HuH-7.5 (cell line): ENCODE results near the gene KRTDAP.

Experiments
- DNase-seq: peaks from one replicate; pipeline ENCODE4 v3.0.0; 2011; ENCODE audit warnings: low spot score

Gene KRTDAP

GRCh38 chr19:35490364-35490763 is at the start of gene KRTDAP:
Gene KRTDAP, minus strand, starts transcription at chr19:35490464. Its CDS starts 22 bp downstream, at chr19:35490442.
- no peak for DNase-seq

- no peak for DNase-seq
These were observed 49.6 kb upstream of the KRTDAP start for GRCh38 chr19:35539850-35540249.

GRCh38 chr19:35539314-35539713 is 49.0 kb upstream of the KRTDAP start:
- DNase-seq: no peak

- no peak for DNase-seq
These were observed 44.7 kb upstream of the KRTDAP start for GRCh38 chr19:35534803-35535480.

DNA sequence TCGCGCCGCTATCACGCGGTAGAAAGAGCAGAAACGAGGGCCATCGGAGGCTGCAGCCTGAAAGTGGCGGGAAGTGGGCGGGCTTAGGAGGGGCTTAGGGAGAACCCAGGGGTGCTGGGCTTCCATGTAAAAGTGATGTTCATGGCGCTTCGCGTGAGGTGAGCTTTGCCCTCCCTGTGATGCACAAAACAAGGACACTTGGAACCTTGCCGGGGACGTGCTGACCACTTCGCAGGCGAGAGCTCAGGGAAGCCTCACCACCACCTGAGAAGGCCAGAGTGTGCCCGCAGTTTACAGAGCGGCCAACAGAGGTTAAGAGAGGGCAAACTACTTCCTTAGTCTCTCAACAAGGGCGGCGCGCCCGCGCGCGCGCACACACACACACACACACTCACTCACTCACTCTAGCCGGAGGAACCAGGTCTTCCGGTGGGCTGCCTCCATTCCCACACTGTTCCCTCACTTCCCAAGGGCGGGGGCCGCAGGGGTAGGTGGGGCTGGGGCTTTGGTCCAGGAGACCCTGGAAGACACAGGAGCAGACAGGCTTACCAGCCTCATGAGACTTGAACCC is 43.6 kb upstream of the KRTDAP start:
- no peak for DNase-seq

GRCh38 chr19:35533201-35533821 is 43.0 kb upstream of the KRTDAP start, which contains the start of gene GAPDHS:
Gene GAPDHS, plus strand, starts transcription at chr19:35533456. Its CDS starts 72 bp downstream, at chr19:35533528.
- DNase-seq: no peak

GRCh38 chr19:35531291-35531690 is 41.0 kb upstream of the KRTDAP start:
- DNase-seq: no peak

GRCh38 chr19:35529241-35530218 is 39.3 kb upstream of the KRTDAP start:
- DNase-seq: no peak

- no peak for DNase-seq
These were observed 38.2 kb upstream of the KRTDAP start, which contains the start of gene SBSN for GRCh38 chr19:35528218-35529038. Gene SBSN, minus strand, starts transcription at chr19:35528311. Its CDS starts 30 bp downstream, at chr19:35528281.

DNA sequence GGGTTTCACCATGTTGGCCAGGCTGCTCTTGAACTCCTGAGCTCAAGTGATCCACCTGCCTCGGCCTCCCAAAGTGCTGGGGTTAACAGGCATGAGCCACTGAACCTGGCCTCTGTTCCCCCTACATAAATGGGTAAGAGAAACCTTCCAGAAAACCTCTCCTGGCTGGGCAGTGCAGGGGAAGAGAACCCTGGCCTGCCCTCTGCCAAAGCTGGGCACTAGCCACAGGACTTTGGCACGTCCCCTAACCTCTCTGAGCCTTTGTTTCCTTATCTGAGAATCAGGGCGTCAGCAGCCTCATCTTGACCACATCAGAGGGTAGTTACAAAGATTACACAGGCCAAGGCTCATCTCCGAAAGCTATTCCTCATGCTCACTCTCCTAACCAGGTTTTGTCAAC is 35.6 kb upstream of the KRTDAP start:
- DNase-seq: no peak

DNA sequence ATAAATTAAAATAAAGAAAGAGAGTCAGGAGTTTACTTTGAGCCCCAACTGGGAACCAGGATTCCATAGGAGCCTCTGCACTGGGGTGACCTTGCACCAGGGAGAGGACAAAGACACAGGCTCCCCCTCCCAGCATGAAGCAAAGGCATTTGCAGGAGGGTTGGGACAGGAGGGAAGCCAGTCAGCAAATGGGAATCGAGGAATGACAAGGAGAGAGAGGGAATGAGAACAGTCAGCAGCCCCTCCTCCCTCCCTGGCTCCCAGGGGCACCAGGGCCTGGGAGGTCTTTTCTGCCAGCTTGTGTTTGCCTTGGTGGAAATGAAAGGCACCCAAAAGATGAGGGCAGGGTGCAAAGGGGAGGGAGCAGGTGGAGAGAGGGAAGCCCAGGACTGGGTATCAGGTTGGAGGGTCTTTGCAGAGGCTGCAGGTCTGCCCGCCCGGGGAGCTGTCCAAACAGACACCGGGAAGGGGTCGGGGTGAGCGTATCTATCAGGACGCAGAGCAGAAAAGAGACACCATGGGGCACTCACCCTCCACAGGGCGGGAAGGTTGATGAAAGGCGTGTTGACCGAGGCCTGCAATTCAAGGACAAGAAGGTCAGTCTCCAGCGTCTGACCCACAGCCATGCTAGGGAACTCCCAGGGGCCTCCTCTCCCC is 34.0 kb upstream of the KRTDAP start:
- no peak for DNase-seq

DNA sequence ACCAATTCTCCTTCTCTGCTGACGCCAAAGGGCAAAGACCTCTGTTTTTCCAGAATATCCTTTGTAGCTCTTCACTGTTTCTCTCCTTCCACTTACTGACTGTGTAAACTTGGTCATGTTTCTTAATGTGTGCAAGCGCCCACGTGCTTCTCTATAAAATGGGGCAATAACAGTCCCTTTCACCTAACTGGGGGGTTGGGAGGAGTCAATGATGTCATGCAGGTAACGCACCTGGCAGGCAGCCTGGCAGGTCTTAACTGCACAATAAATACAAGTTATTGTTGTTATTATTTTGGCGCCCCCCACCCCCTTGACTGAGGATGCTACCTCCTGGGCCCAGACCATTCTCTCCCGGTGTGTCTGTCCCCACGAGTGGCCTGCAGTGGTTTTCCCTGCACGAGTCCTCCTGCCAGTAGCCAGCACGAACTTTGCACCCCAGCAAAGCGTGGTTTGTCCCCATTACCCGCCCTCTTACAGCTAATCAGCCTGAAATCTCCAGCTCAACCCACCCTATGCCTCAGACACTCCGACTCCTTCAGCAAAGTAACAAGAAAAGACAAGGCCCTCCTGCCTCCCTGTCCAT is 32.6 kb upstream of the KRTDAP start:
- DNase-seq: no peak

- no peak for DNase-seq
These were observed 31.0 kb upstream of the KRTDAP start for GRCh38 chr19:35521124-35521743.

DNA sequence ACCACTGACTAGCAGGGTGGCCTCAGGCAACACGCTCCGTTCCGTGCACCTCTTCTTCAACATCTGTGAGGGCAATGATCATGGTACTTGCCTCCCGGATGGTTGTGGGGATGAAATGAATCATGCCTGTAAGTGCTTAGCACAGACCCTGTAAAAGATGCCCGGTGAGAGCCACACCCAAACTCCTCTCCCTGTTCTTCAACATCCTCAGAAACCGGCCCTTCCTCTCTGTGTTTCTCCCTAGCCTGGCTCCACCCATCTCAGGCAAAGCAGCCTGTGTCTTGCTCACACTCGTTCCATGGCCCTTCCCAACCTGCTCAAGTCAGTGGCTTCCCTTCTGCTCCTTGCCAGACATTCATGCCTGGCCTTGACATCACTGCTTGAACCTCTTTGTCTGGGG is 29.0 kb upstream of the KRTDAP start:
- DNase-seq: no peak

DNA sequence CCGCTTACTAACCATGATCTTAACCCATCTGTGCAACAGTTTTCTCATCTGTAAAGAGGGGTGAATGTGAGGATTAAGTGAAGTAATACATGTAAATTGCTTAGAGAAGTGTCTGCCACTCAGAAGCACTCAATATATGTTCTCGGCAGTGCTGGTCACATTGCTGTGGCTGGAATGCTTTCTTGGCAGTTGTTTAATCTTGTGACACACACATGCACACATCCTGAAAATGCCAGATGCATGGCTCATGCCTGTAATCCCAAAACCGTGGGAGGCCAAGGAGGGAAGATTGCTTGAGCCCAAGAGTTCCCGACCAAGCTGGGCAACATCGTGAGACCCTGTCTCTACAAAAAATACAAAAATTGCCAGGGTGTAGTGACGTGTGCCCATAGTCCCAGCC is 28.0 kb upstream of the KRTDAP start:
- no peak for DNase-seq

- no peak for DNase-seq
These were observed 27.1 kb upstream of the KRTDAP start for GRCh38 chr19:35517342-35517741.

DNA sequence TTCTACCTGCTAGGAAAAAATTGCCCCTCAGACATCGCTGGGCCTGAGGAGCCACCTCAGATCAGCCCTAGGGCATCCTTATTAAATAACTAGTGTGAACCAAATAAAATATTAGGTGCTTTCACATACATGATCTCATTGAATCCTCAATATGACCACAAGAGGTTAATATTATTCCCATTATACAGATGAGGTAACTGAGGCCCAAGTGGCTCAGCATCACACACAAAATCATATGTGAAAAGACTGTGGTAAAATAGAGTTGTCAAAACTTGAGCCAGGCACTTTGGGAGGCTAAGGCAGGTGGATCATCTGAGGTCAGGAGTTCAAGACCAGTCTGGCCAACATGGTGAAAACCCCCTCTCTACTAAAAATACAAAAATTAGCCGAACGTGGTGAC is 26.0 kb upstream of the KRTDAP start:
- no peak for DNase-seq

- DNase-seq: no peak
These were observed 24.1 kb upstream of the KRTDAP start for GRCh38 chr19:35514282-35514809.

GRCh38 chr19:35513628-35514281 is 23.5 kb upstream of the KRTDAP start, which contains the start of gene DMKN:
Gene DMKN, minus strand, starts transcription at chr19:35513649. Its CDS starts 174 bp downstream, at chr19:35513475.
- no peak for DNase-seq
